Measurements from ENCODE around the gene CDH5. TPM values are rescaled to one million over a fixed set of nuclear protein-coding genes. Genes with fewer than 3 reads are reported as not detected.
A peak's percentile ranks its signal among the peaks of the same experiment; 100 is the strongest.

The CDH5 gene
- total and polyA plus RNA-seq, 2 donors from 2014 or later: 13.9 to 41.3 TPM

GRCh38 chr16:66399930-66400329, 33.4 kb downstream of the CDH5 start:
- intact Hi-C loops (cut with DNase I): loop anchor here (10.0 kb wide), 1 partner anchor 205 kb away; the partner anchor contains the start of gene CMTM3
- Histone ChIP-seq H3K27me3 (ENCODE audit: control insufficient read depth, insufficient read depth, low read length) (no peaks in the 10 kb centered on the region), H3K9ac (ENCODE audit: low read length in 3 of 3) (no peak overlapping the region), H3K4me3 (ENCODE audit: low read length in 3 of 3) (no peak overlapping the region), H3K9me3 (ENCODE audit: control insufficient read depth in 2 of 3, insufficient read depth in 1 of 3, low read length in 3 of 3) (no peaks in the 10 kb centered on the region), H3K27ac (ENCODE audit: low read depth in 2 of 2, low read length in 2 of 2) (no peak overlapping the region), H3K36me3 (ENCODE audit: control insufficient read depth in 2 of 3, insufficient read depth in 3 of 3, low read length in 3 of 3) (no peaks in the 10 kb centered on the region), H3K4me1 (ENCODE audit: control insufficient read depth in 2 of 3, insufficient read depth in 2 of 3, low read depth in 1 of 3, low read length in 3 of 3) (no peaks in the 10 kb centered on the region)
- no peak for FAIRE-seq
- TF ChIP-seq CTCF (IDR thresholded peaks at IDR 0.05; ENCODE audit: borderline replicate concordance, extremely low read depth, insufficient read depth): no peak
- DNase-seq: peak in 1 of 5 donors; percentile 42

- Histone ChIP-seq H3K4me1 (ENCODE audit: control insufficient read depth in 2 of 3, insufficient read depth in 2 of 3, low read depth in 1 of 3, low read length in 3 of 3) (no peaks in the 10 kb centered on the region), H3K9me3 (ENCODE audit: control insufficient read depth in 2 of 3, insufficient read depth in 1 of 3, low read length in 3 of 3) (peaks cover 0 to 3% (median 0%) of the 10 kb centered on the region in 3 donors), H3K36me3 (ENCODE audit: control insufficient read depth in 2 of 3, insufficient read depth in 3 of 3, low read length in 3 of 3) (no peaks in the 10 kb centered on the region), H3K27ac (ENCODE audit: low read depth in 2 of 2, low read length in 2 of 2) (no peak overlapping the region), H3K27me3 (ENCODE audit: control insufficient read depth, insufficient read depth, low read length) (no peaks in the 10 kb centered on the region), H3K4me3 (ENCODE audit: low read length in 3 of 3) (no peak overlapping the region), H3K9ac (ENCODE audit: low read length in 3 of 3) (no peak overlapping the region)
- FAIRE-seq: no peak
- TF ChIP-seq CTCF (IDR thresholded peaks at IDR 0.05; ENCODE audit: borderline replicate concordance, extremely low read depth, insufficient read depth): no peak
- intact Hi-C loops (cut with DNase I): loop anchor here (10.0 kb wide), 1 partner anchor 204 kb away; the partner anchor contains the start of gene CMTM3
- DNase-seq: no peak
Observed at GRCh38 chr16:66400503-66401380, 34.3 kb downstream of the CDH5 start.

GRCh38 chr16:66401610-66402009, 35.1 kb downstream of the CDH5 start:
- DNase-seq (no peak), FAIRE-seq (no peak)
- H3K27me3 ChIP-seq (ENCODE audit: control insufficient read depth, insufficient read depth, low read length): no peaks in the 10 kb centered on the region
- no peak overlapping the region for H3K27ac ChIP-seq (ENCODE audit: low read depth in 2 of 2, low read length in 2 of 2)
- peaks cover 0 to 3% (median 0%) of the 10 kb centered on the region in 3 donors for H3K9me3 ChIP-seq (ENCODE audit: control insufficient read depth in 2 of 3, insufficient read depth in 1 of 3, low read length in 3 of 3)
- intact Hi-C loops (cut with DNase I): loop anchor here (10.0 kb wide), 1 partner anchor 203 kb away; the partner anchor contains the start of gene CMTM3
- H3K4me1 ChIP-seq (ENCODE audit: control insufficient read depth in 2 of 3, insufficient read depth in 2 of 3, low read depth in 1 of 3, low read length in 3 of 3): peaks cover 0 to 1% (median 0%) of the 10 kb centered on the region in 3 donors
- no peak for TF ChIP-seq CTCF (IDR thresholded peaks at IDR 0.05; ENCODE audit: borderline replicate concordance, extremely low read depth, insufficient read depth)
- H3K36me3 ChIP-seq (ENCODE audit: control insufficient read depth in 2 of 3, insufficient read depth in 3 of 3, low read length in 3 of 3): no peaks in the 10 kb centered on the region
- H3K4me3 ChIP-seq (ENCODE audit: low read length in 3 of 3): no peak overlapping the region
- no peak overlapping the region for H3K9ac ChIP-seq (ENCODE audit: low read length in 3 of 3)

Data from kidney (tissue), 14 donors.